Endothelial cell of umbilical vein (primary cell): Measurements from ENCODE around the gene ID2. TPM values are rescaled to one million over a fixed set of nuclear protein-coding genes. Genes with fewer than 3 reads are reported as not detected.

Experiments used
- BruUV-seq: library from RNA; stranded (reverse); fragments of 400-500 nt; replicated peaks from 2 replicates; lab custom pipeline; 2021; lab: Mats Ljungman, UMichigan
- CTCF ChIA-PET: fragments of 300-600, 350-600 bp; sonication (Branson Sonifier 250); formaldehyde crosslinking; loops from one replicate; lab custom pipeline; 2021; ENCODE audit warnings: antibody characterized with exemption, inconsistent platforms; lab: Charles Lee
- POLR2A ChIA-PET: fragments of 300-600, 350-600 bp; sonication (Branson Sonifier 250); formaldehyde crosslinking; loops from one replicate; lab custom pipeline; 2021; ENCODE audit warnings: antibody characterized with exemption, inconsistent platforms; lab: Charles Lee
- DNase-seq: peaks from one replicate; pipeline ENCODE4 v3.0.0-alpha.2; 2011; ENCODE audit warnings: low read depth, low spot score
- FAIRE-seq: peaks from 2 replicates; lab custom pipeline; 2011; peaks lifted over from hg19 to GRCh38; lab: Jason Lieb, UNC
- H2AFZ ChIP-seq: 2 replicates; pipeline ENCODE4 v1.6.0; 2012; ENCODE audit warnings: low read depth, low read length, control low read depth, inconsistent platforms
- H3K27ac ChIP-seq: 2 replicates; pipeline ENCODE4 v1.5.1; 2011; ENCODE audit warnings: low read depth, mild to moderate bottlenecking, control low read depth, low read length, moderate library complexity; ENCODE audit not compliant: insufficient read depth
- H3K27me3 ChIP-seq, 2 experiments: 2 replicates each; pipeline versions ENCODE4 v1.6.0 to v1.6.1; 2011; ENCODE audit warnings: low read length in 2 of 2, mixed read lengths in 1 of 2; ENCODE audit not compliant: control insufficient read depth in 2 of 2, insufficient read depth in 2 of 2
- H3K36me3 ChIP-seq, 2 experiments: 2 replicates in 1 of 2; 3 replicates in 1 of 2; pipeline ENCODE4 v1.5.1; 2011; ENCODE audit warnings: low read length in 2 of 2, mild to moderate bottlenecking in 1 of 2, moderate library complexity in 1 of 2; ENCODE audit not compliant: control insufficient read depth in 2 of 2, insufficient read depth in 2 of 2; ENCODE audit errors: extremely low read depth in 1 of 2
- H3K4me1 ChIP-seq: 3 replicates; pipeline ENCODE4 v1.5.1; 2011; ENCODE audit warnings: mild to moderate bottlenecking, low read length; ENCODE audit not compliant: control insufficient read depth, insufficient read depth; ENCODE audit errors: extremely low read depth
- H3K4me2 ChIP-seq: 2 replicates; pipeline ENCODE4 v1.6.1; 2011; ENCODE audit warnings: low read length, control low read depth, mixed read lengths; ENCODE audit not compliant: insufficient read depth
- H3K4me3 ChIP-seq, 3 experiments: fragments of 200-600 bp in 1 of 3; sonication (generic), shearing (Covaris generic) in 1 of 3; replicated peaks in 1 of 3; 2 replicates each; pipeline ENCODE4 v1.5.1; 2011 to 2016; ENCODE audit warnings: control low read depth in 3 of 3, low read length in 3 of 3, mild to moderate bottlenecking in 2 of 3, inconsistent platforms in 1 of 3, low read depth in 1 of 3, moderate library complexity in 1 of 3; ENCODE audit not compliant: insufficient read depth in 1 of 3
- H3K79me2 ChIP-seq: 2 replicates; pipeline ENCODE4 v1.6.0; 2012; ENCODE audit warnings: low read length, inconsistent platforms; ENCODE audit not compliant: control insufficient read depth, insufficient read depth
- H3K9ac ChIP-seq: replicated peaks from 2 replicates; pipeline ENCODE3; 2011; ENCODE audit warnings: low read length, control low read depth; ENCODE audit not compliant: insufficient read depth; ENCODE audit errors: extremely low read depth
- H3K9me1 ChIP-seq: replicated peaks from 3 replicates; pipeline ENCODE4 v1.6.0; 2011; ENCODE audit warnings: mild to moderate bottlenecking, low read length; ENCODE audit not compliant: control insufficient read depth, insufficient read depth; ENCODE audit errors: extremely low read depth
- H3K9me3 ChIP-seq: replicated peaks from 2 replicates; pipeline ENCODE4 v1.5.1; 2012; ENCODE audit warnings: low read length, inconsistent platforms; ENCODE audit not compliant: control insufficient read depth, insufficient read depth
- H4K20me1 ChIP-seq: replicated peaks from 2 replicates; pipeline ENCODE3; 2011; ENCODE audit warnings: mild to moderate bottlenecking, low read length; ENCODE audit not compliant: control insufficient read depth, insufficient read depth; ENCODE audit errors: extremely low read depth
- EZH2 ChIP-seq: IDR thresholded peaks from 2 replicates; pipeline ENCODE4 v1.6.1; 2012; ENCODE audit warnings: borderline replicate concordance, low read depth, mild to moderate bottlenecking, moderate library complexity, low read length, inconsistent platforms; ENCODE audit not compliant: severe bottlenecking
- FOS ChIP-seq: IDR thresholded peaks from 2 replicates; pipeline ENCODE4 v1.6.1; 2011; ENCODE audit warnings: mild to moderate bottlenecking, low read length, moderate library complexity, borderline replicate concordance; ENCODE audit not compliant: insufficient read depth
- JUN ChIP-seq: IDR thresholded peaks from 2 replicates; pipeline ENCODE4 v1.6.1; 2011; ENCODE audit warnings: borderline replicate concordance, low read depth; ENCODE audit not compliant: insufficient read length, insufficient read depth
- MYC ChIP-seq: IDR thresholded peaks from one replicate; pipeline ENCODE4 v1.6.1; 2011; ENCODE audit warnings: mild to moderate bottlenecking, low read depth, low read length
- POLR2AphosphoS5 ChIP-seq: IDR thresholded peaks from 2 replicates; pipeline ENCODE4 v1.6.1; 2012; ENCODE audit warnings: low read depth, mild to moderate bottlenecking, control low read depth, low read length, moderate library complexity; ENCODE audit not compliant: insufficient read depth
- dilution Hi-C: fragments of 300-500 bp; cut with MboI; formaldehyde crosslinking; loops from one replicate; pipeline ENCODE4 v1.15.0; 2019; ENCODE audit warnings: low sequenced_read_pairs; ENCODE audit not compliant: extremely low pct_ligation_motif_present
- intact Hi-C: fragments of 100-400 bp; cut with micrococcal nuclease; formaldehyde crosslinking; loops from one replicate; pipeline ENCODE4 v1.10.0; 2022
- polyA plus RNA-seq, 4 experiments: library from polyadenylated mRNA; depleted of rRNA in 3 of 4; stranded (reverse) in 3 of 4; unstranded in 1 of 4; fragments of >200 nt; gene quantifications; 2 replicates each; pipeline versions ENCODE4 v1.2.1 to v1.2.3, GENCODE V29; 2011 to 2012; ENCODE audit warnings: missing spikeins in 1 of 4
- total RNA-seq: library from RNA; stranded (reverse); gene quantifications from 2 replicates; pipeline ENCODE4 v1.2.3, GENCODE V29; 2021
- TF ChIP-seq, protein P1 (sequence below): IDR thresholded peaks from 2 replicates; pipeline ENCODE4 v1.6.1; 2011; ENCODE audit not compliant: insufficient read depth, insufficient read length
- TF ChIP-seq, protein P2 (sequence below), 2 donors: IDR thresholded peaks; 1 replicate in 1 of 2; 2 replicates in 1 of 2; pipeline ENCODE4 v1.5.1; 2011; ENCODE audit warnings: low read length in 2 of 2, mild to moderate bottlenecking in 2 of 2, moderate library complexity in 2 of 2, control low read depth in 1 of 2, inconsistent platforms in 1 of 2, low read depth in 1 of 2; ENCODE audit not compliant: insufficient read depth in 1 of 2; ENCODE audit errors: extremely low read depth in 1 of 2

Gene ID2
- total and polyA plus RNA-seq, 2 donors (not counting 3 experiments of a cell fraction or from before 2014, with no cell fraction given), result 4.1 to 29.1 TPM

- Histone ChIP-seq H3K4me1 (no peaks in the 10 kb centered on the region), H3K9me1 (no peaks in the 10 kb centered on the region), H3K79me2 (no peaks in the 10 kb centered on the region), H3K9me3 (no peaks in the 10 kb centered on the region), H2AFZ (no peak overlapping the region), H3K4me3 (no peak overlapping the region), H3K27me3 (no peaks in the 10 kb centered on the region), H3K9ac (no peak overlapping the region), H4K20me1 (no peaks in the 10 kb centered on the region), H3K4me2 (no peak overlapping the region), H3K36me3 (no peaks in the 10 kb centered on the region), H3K27ac (no peak overlapping the region)
- FAIRE-seq (no peak), DNase-seq (no peak)
- ChIA-PET CTCF (no interaction called here), POLR2A (no interaction called here)
- no TSS peak for BruUV-seq
- dilution Hi-C loops (no loop called here), intact Hi-C loops (no loop called here)
- TF ChIP-seq, protein P1, sequence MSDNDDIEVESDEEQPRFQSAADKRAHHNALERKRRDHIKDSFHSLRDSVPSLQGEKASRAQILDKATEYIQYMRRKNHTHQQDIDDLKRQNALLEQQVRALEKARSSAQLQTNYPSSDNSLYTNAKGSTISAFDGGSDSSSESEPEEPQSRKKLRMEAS, result no peak
- no peak for TF ChIP-seq POLR2AphosphoS5
- TF ChIP-seq, protein P2, sequence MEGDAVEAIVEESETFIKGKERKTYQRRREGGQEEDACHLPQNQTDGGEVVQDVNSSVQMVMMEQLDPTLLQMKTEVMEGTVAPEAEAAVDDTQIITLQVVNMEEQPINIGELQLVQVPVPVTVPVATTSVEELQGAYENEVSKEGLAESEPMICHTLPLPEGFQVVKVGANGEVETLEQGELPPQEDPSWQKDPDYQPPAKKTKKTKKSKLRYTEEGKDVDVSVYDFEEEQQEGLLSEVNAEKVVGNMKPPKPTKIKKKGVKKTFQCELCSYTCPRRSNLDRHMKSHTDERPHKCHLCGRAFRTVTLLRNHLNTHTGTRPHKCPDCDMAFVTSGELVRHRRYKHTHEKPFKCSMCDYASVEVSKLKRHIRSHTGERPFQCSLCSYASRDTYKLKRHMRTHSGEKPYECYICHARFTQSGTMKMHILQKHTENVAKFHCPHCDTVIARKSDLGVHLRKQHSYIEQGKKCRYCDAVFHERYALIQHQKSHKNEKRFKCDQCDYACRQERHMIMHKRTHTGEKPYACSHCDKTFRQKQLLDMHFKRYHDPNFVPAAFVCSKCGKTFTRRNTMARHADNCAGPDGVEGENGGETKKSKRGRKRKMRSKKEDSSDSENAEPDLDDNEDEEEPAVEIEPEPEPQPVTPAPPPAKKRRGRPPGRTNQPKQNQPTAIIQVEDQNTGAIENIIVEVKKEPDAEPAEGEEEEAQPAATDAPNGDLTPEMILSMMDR (IDR thresholded peaks at IDR 0.05; ENCODE audit: extremely low read depth in 1 of 2, insufficient read depth in 1 of 2, low read depth in 1 of 2, low read length in 2 of 2), result no peak
- no peak for TF ChIP-seq MYC
These were observed 27.4 kb upstream of the ID2 start for GRCh38 chr2:8654483-8654882.

GRCh38 chr2:8656160-8656641 lies 25.7 kb upstream of the ID2 start:
- BruUV-seq, result no TSS peak
- DNase-seq (no peak), FAIRE-seq (no peak)
- no peaks in the 10 kb centered on the region for H3K4me1 ChIP-seq
- no peaks in the 10 kb centered on the region for H3K27me3 ChIP-seq
- no peaks in the 10 kb centered on the region for H3K9me3 ChIP-seq
- ChIA-PET CTCF (no interaction called here), POLR2A (no interaction called here)
- no peaks in the 10 kb centered on the region for H3K79me2 ChIP-seq
- dilution Hi-C loops (no loop called here), intact Hi-C loops (no loop called here)
- no peak overlapping the region for H3K4me2 ChIP-seq
- H4K20me1 ChIP-seq, result no peaks in the 10 kb centered on the region
- H2AFZ ChIP-seq, result no peak overlapping the region
- no peak for TF ChIP-seq EZH2
- TF ChIP-seq FOS, result no peak
- TF ChIP-seq, protein P2 (IDR thresholded peaks at IDR 0.05; ENCODE audit: extremely low read depth in 1 of 2, insufficient read depth in 1 of 2, low read depth in 1 of 2, low read length in 2 of 2), result no peak
- TF ChIP-seq JUN, result no peak
- no peak for TF ChIP-seq MYC
- TF ChIP-seq POLR2AphosphoS5, result no peak
- H3K9ac ChIP-seq, result no peak overlapping the region
- H3K4me3 ChIP-seq, result no peak overlapping the region
- H3K9me1 ChIP-seq, result no peaks in the 10 kb centered on the region
- no peak overlapping the region for H3K27ac ChIP-seq
- no peaks in the 10 kb centered on the region for H3K36me3 ChIP-seq
